Sigmoid colon (tissue), 7 donors: Measurements from ENCODE around the gene GPR180. TPM values are rescaled to one million over a fixed set of nuclear protein-coding genes. Genes with fewer than 3 reads are reported as not detected.
"Not testable (repeated sequence)": the region's sequence is repeated elsewhere in the genome, so short reads cannot be mapped to it uniquely, and the experiment has no call there.

Experiments
- DNase-seq: peaks from one replicate; pipeline ENCODE4 v3.0.0-alpha.2; 2019
- H3K27ac ChIP-seq, 4 donors: fragments of 200-600 bp; sonication (generic); one replicate each; pipeline ENCODE4 v1.5.1; 2016 to 2019; ENCODE audit warnings: mild to moderate bottlenecking in 1 of 4
- H3K27me3 ChIP-seq, 3 donors: fragments of 200-600 bp; sonication (generic); one replicate each; pipeline ENCODE4 v1.5.1; 2019; ENCODE audit warnings: mild to moderate bottlenecking in 1 of 3
- H3K36me3 ChIP-seq, 4 donors: fragments of 200-600 bp; sonication (generic); one replicate each; pipeline ENCODE4 v1.5.1; 2016 to 2019
- H3K4me1 ChIP-seq, 4 donors: fragments of 200-600 bp; sonication (generic); one replicate each; pipeline ENCODE4 v1.5.1; 2017 to 2019
- H3K4me3 ChIP-seq, 4 donors: fragments of 200-600 bp; sonication (generic); one replicate each; pipeline ENCODE4 v1.5.1; 2017 to 2019; ENCODE audit warnings: mild to moderate bottlenecking in 2 of 4, moderate library complexity in 1 of 4
- H3K9me3 ChIP-seq, 4 donors: fragments of 200-600 bp in 3 of 4; sonication (generic) in 3 of 4; one replicate each; pipeline versions ENCODE4 v1.5.1 to v1.6.1; 2013 to 2019
- EP300 ChIP-seq, 4 donors: sonication (generic); formaldehyde crosslinking; IDR thresholded peaks; one replicate each; pipeline ENCODE4 v1.6.1; 2017; ENCODE audit warnings: antibody characterized with exemption in 4 of 4
- POLR2A ChIP-seq, 2 donors: fragments of 450-650 bp; IDR thresholded peaks; one replicate each; pipeline ENCODE4 v1.6.1; 2016; ENCODE audit warnings: antibody characterized with exemption in 2 of 2, mild to moderate bottlenecking in 2 of 2, moderate library complexity in 2 of 2
- POLR2AphosphoS5 ChIP-seq, 4 donors: sonication (generic); formaldehyde crosslinking; IDR thresholded peaks; one replicate each; pipeline ENCODE4 v1.6.1; 2017; ENCODE audit warnings: antibody characterized with exemption in 4 of 4
- WGBS, 2 donors: extraction: QIAGEN DNeasy Blood & Tissue Kit; methylation state at CpG; one replicate each; pipeline ENCODE4 v1.1.7; 2013; 5-methylcytosine and 5-hydroxymethylcytosine counted together
- intact Hi-C: fragments of 100-400 bp; cut with DNase I; formaldehyde crosslinking; loops from one replicate; pipeline ENCODE4 v1.15.1; 2023
- polyA plus RNA-seq, 3 donors: library from polyadenylated mRNA; stranded (reverse); fragments of 200-250 nt; gene quantifications; one replicate each; pipeline ENCODE4 v1.2.3, GENCODE V29; 2013
- total RNA-seq, 4 donors: library from RNA; depleted of rRNA; stranded (reverse); fragments of >200 nt; gene quantifications; one replicate each; pipeline ENCODE4 v1.1.0, GENCODE V29; 2016
- TF ChIP-seq, protein P1 (sequence below), 4 experiments: fragments of 450-650 bp in 3 of 4; fragments of 200-600 bp in 1 of 4; IDR thresholded peaks; one replicate each; pipeline ENCODE4 v1.5.1; 2016 to 2019; ENCODE audit warnings: antibody characterized with exemption in 4 of 4, mild to moderate bottlenecking in 3 of 4, moderate library complexity in 2 of 4
- donor health status: healthy with polysubstance abuse.
- donor health status: Bipolar disorder and iron deficiency.
- donor health status: healthy.

GPR180 gene
- total and polyA plus RNA-seq, 7 donors, result 0.69 to 6.9 (median 4.9) TPM

DNA sequence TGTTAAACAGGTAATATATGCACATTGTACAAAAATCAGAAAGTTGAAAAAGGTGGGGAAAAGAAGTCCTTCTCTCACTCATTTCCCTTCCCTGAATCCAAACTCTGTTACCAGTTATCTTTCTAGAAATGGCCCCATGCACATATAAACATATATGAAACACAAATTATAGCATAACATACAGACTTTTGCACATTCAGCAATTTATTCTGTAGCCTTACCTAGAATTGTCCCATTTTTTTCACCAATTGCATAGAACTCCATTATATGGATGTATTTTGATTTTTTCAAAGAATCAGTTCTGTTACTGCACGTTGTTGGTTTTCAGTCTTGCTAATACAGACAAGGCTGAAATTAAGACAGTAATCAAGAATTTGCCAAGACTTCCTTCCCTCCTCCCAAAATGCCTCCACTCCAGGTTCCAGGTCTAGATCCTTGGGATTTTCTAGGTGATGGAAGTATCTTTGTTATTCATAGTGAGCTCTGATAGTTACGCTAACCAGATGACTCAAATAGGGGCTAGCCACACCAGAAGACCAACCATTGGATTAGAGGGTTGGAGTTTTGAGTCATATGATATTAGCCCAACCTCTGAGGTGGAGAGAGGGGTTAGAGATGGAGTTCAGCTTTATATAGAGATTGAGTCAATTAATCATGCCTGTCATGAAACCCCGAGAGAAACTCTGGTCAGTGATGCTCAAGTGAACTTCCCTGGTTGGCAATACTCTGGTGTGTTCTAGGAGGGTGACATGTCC is 30.7 kb downstream of the GPR180 start:
- no peak for TF ChIP-seq EP300 (IDR thresholded peaks at IDR 0.05)
- TF ChIP-seq, protein P1, sequence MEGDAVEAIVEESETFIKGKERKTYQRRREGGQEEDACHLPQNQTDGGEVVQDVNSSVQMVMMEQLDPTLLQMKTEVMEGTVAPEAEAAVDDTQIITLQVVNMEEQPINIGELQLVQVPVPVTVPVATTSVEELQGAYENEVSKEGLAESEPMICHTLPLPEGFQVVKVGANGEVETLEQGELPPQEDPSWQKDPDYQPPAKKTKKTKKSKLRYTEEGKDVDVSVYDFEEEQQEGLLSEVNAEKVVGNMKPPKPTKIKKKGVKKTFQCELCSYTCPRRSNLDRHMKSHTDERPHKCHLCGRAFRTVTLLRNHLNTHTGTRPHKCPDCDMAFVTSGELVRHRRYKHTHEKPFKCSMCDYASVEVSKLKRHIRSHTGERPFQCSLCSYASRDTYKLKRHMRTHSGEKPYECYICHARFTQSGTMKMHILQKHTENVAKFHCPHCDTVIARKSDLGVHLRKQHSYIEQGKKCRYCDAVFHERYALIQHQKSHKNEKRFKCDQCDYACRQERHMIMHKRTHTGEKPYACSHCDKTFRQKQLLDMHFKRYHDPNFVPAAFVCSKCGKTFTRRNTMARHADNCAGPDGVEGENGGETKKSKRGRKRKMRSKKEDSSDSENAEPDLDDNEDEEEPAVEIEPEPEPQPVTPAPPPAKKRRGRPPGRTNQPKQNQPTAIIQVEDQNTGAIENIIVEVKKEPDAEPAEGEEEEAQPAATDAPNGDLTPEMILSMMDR (IDR thresholded peaks at IDR 0.05), result no peak
- TF ChIP-seq POLR2AphosphoS5 (IDR thresholded peaks at IDR 0.05), result no peak
- TF ChIP-seq POLR2A (IDR thresholded peaks at IDR 0.05), result no peak
- Histone ChIP-seq H3K9me3 (no peaks in the 10 kb centered on the region), H3K4me3 (no peak overlapping the region), H3K4me1 (no peaks in the 10 kb centered on the region), H3K27ac (no peak overlapping the region), H3K27me3 (no peaks in the 10 kb centered on the region), H3K36me3 (peaks cover 0 to 8% (median 0%) of the 10 kb centered on the region in 4 donors)
- no peak for DNase-seq
- intact Hi-C loops, result no loop called here
- 96 to 98% methylated on average over 3 of the region's 3 CpGs for WGBS, 2 donors

DNA sequence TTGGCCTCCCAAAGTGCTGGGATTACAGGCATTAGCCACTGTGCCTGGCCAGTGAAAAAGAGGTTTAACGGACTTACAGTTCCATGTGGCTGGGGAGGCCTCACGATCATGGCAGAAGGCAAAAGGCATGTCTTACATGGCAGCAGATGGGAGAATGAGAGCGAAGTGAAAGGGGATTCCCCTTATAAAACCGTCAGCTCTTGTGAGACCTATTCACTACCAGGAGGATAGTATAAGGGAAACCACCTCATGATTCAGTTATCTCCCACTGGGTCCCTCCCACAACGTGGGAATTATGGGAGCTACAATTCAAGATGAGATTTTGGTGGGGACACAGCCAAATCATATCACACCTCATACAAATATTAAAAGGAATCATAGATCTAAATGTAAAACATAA is 34.4 kb downstream of the GPR180 start:
- H3K36me3 ChIP-seq, H3K27ac ChIP-seq, H3K27me3 ChIP-seq, DNase-seq, intact Hi-C loops, H3K4me3 ChIP-seq, H3K4me1 ChIP-seq, H3K9me3 ChIP-seq: not testable (repeated sequence)
- 78 to 80% methylated on average over 5 of the region's 5 CpGs for WGBS, 2 donors

DNA sequence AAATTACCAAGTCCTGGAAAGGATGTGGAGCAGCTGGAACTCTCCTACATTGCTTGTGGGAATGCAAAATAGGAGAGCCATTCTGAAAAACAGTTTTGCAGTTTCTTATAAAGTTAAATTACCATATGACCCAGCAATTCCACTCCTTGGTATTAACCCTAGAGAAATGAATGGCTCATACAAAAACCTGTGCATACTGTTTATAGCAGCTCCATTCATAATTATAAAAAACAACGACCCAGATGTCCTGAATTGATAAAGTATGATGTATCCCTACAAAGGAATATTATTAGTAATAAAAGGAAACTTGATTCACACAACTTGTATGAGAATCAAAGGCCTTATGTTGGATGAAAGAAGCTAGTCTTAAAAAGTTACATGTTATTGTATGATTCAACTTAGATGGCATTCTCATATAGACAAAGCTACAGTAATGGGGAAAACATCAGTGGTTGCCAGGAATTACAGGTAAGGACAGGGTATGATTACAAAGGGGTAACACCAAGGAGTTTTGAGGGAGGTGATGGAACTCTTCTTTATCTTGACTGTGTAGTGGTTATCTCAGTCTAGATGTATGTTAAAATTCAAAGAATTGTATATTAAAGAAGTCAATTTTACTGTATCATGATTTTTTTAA is 35.4 kb downstream of the GPR180 start:
- Histone ChIP-seq H3K9me3 (no peaks in the 10 kb centered on the region), H3K4me1 (peaks cover 0 to 18% (median 12%) of the 10 kb centered on the region in 4 donors), H3K36me3 (no peaks in the 10 kb centered on the region), H3K4me3 (no peak overlapping the region), H3K27ac (no peak overlapping the region), H3K27me3 (no peaks in the 10 kb centered on the region)
- no peak for TF ChIP-seq POLR2AphosphoS5 (IDR thresholded peaks at IDR 0.05)
- no peak for DNase-seq
- WGBS, 2 donors, result 73 to 81% methylated on average over 1 of the region's 1 CpG
- intact Hi-C loops, result no loop called here

DNA sequence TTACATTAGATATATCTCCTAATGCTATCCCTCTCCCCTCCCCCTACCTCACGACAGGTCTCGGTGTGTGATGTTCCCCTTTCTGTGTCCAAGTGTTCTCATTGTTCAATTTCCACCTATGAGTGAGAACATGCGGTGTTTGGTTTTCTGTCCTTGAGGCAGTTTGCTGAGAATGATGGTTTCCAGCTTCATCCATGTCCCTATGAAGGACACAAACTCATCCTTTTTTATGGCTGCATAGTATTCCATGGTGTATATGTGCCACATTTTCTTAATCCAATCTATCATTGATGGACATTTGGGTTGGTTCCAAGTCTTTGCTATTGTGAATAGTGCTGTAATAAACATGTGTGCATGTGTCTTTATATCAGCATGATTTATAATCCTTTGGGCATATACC is 36.0 kb downstream of the GPR180 start:
- H3K36me3 ChIP-seq, H3K27ac ChIP-seq, intact Hi-C loops, H3K9me3 ChIP-seq, DNase-seq, H3K27me3 ChIP-seq, H3K4me3 ChIP-seq: not testable (repeated sequence)
- peaks cover 0 to 24% (median 17%) of the 10 kb centered on the region in 4 donors for H3K4me1 ChIP-seq
- 98 to 99% methylated on average over 3 of the region's 3 CpGs for WGBS, 2 donors

DNA sequence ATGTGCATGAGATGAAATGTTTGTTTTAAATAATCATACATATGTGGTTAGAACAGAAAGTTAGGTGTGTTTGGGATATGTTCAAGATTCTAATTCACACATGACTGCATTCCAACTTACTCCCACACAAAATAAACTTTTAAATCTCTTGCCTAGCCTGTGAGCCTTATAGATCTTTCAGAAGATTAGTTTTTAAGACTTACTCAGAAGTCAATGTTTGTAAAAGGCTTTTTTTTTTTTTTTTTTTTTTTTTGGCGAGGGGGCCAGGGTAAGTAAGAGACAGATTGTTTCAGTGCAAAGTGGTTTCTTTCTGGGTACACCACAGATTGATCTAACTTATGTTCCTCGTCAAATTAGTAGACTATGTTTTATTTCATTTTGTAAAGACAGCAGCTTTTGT is 39.1 kb downstream of the GPR180 start:
- Histone ChIP-seq H3K4me3 (no peak overlapping the region), H3K27ac (peak overlapping the region in 1 of 4 donors; percentile 25), H3K27me3 (no peaks in the 10 kb centered on the region), H3K36me3 (no peaks in the 10 kb centered on the region), H3K4me1 (peaks cover 0 to 26% (median 18%) of the 10 kb centered on the region in 4 donors), H3K9me3 (no peaks in the 10 kb centered on the region)
- intact Hi-C loops, result no loop called here
- TF ChIP-seq POLR2AphosphoS5 (IDR thresholded peaks at IDR 0.05), result no peak
- TF ChIP-seq POLR2A (IDR thresholded peaks at IDR 0.05), result no peak
- TF ChIP-seq EP300 (IDR thresholded peaks at IDR 0.05), result no peak
- TF ChIP-seq, protein P1 (IDR thresholded peaks at IDR 0.05), result no peak
- no peak for DNase-seq
- WGBS, 2 donors, result 60 to 68% methylated on average over 2 of the region's 2 CpGs

DNA sequence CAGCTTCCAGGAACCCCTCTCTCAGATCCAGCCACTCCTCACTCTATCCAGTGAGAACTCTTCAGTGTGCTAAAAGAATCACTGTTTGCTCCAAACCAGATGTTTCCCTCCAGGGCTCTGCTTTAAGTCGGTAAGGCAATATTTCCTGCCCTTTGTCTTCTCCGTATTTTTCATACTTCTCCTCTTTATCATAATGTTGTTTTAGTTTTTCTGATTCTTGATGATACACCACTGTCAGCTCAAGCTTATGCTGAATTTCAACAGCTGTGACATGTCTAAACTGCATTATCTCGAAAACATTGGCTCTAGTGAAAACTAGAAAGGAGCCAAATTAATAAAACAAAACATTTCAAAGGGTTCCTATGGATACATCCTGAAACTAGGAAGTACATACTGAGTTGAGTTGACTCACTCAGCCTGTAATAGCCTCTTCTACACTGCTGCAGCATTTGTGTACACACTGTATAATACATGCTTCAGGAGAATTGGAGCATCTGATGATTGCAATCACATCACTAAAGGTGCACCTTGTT is 39.8 kb downstream of the GPR180 start:
- H3K36me3 ChIP-seq, result no peaks in the 10 kb centered on the region
- TF ChIP-seq, protein P1 (IDR thresholded peaks at IDR 0.05), result no peak
- TF ChIP-seq POLR2A (IDR thresholded peaks at IDR 0.05) (no peak), EP300 (IDR thresholded peaks at IDR 0.05) (no peak), POLR2AphosphoS5 (IDR thresholded peaks at IDR 0.05) (no peak)
- H3K4me3 ChIP-seq, result no peak overlapping the region
- intact Hi-C loops, result no loop called here
- 8 to 34% methylated on average over 3 of the region's 3 CpGs for WGBS, 2 donors
- H3K27me3 ChIP-seq, result no peaks in the 10 kb centered on the region
- no peak for DNase-seq
- no peaks in the 10 kb centered on the region for H3K9me3 ChIP-seq
- peak overlapping the region in 2 of 4 donors; percentile 25 to 30 for H3K27ac ChIP-seq
- peaks cover 0 to 26% (median 18%) of the 10 kb centered on the region in 4 donors for H3K4me1 ChIP-seq
